HepG2 (cell line): Measurements from ENCODE around the gene TMEM150C. TPM values are rescaled to one million over a fixed set of nuclear protein-coding genes. Genes with fewer than 3 reads are reported as not detected.

Experiments used
- CEBPG ChIP-seq: IDR thresholded peaks from 2 replicates; pipeline ENCODE4 v1.6.1; 2016
- FOXM1 ChIP-seq: sonication (generic); formaldehyde crosslinking; IDR thresholded peaks from 2 replicates; pipeline ENCODE4 v1.5.0; 2020; ENCODE audit warnings: missing genetic modification reagents
- NFE2L2 ChIP-seq: fragments of 150-350 bp; IDR thresholded peaks from 2 replicates; pipeline ENCODE4 v1.6.1; 2014; ENCODE audit warnings: low read length
- RBM39 ChIP-seq: fragments of 200-400 bp; formaldehyde crosslinking; IDR thresholded peaks from one replicate; pipeline ENCODE4 v1.6.1; 2018; ENCODE audit warnings: antibody characterized with exemption, mild to moderate bottlenecking, low read depth, low read length; ENCODE audit not compliant: poor library complexity, severe bottlenecking
- RXRA ChIP-seq: sonication (generic); formaldehyde crosslinking; IDR thresholded peaks from 2 replicates; pipeline ENCODE4 v1.5.1; 2020; ENCODE audit warnings: missing genetic modification reagents
- SMAD1 ChIP-seq: sonication (generic); formaldehyde crosslinking; IDR thresholded peaks from 2 replicates; pipeline ENCODE4 v1.4.0; 2020; ENCODE audit warnings: missing genetic modification reagents, low read depth, mild to moderate bottlenecking, borderline replicate concordance
- SMC3 ChIP-seq: IDR thresholded peaks from 2 replicates; pipeline ENCODE4 v1.6.1; 2011; ENCODE audit warnings: low read length, improper control_type of control experiment
- SRY ChIP-seq: sonication (generic); formaldehyde crosslinking; IDR thresholded peaks from 2 replicates; pipeline ENCODE4 v1.8.0; 2022; ENCODE audit warnings: mild to moderate bottlenecking, missing genetic modification reagents
- TRAFD1 ChIP-seq: sonication (generic); formaldehyde crosslinking; IDR thresholded peaks from 2 replicates; pipeline ENCODE4 v1.5.1; 2020; ENCODE audit warnings: missing genetic modification reagents, mild to moderate bottlenecking, borderline replicate concordance
- XRCC5 ChIP-seq: fragments of 200-400 bp; formaldehyde crosslinking; optimal IDR thresholded peaks from 2 replicates; pipeline ENCODE3; 2017; ENCODE audit warnings: mild to moderate bottlenecking, low read length
- ZBTB7B ChIP-seq: sonication (generic); formaldehyde crosslinking; IDR thresholded peaks from 2 replicates; pipeline ENCODE4 v1.4.0; 2020; ENCODE audit warnings: missing genetic modification reagents
- ZNF143 ChIP-seq: sonication (generic); formaldehyde crosslinking; IDR thresholded peaks from 2 replicates; pipeline ENCODE4 v1.4.0; 2020; ENCODE audit warnings: missing genetic modification reagents
- ZNF331 ChIP-seq: sonication (generic); formaldehyde crosslinking; IDR thresholded peaks from 2 replicates; pipeline ENCODE4 v1.4.0; 2020; ENCODE audit warnings: missing genetic modification reagents
- ZNF335 ChIP-seq: sonication (generic); formaldehyde crosslinking; IDR thresholded peaks from 2 replicates; pipeline ENCODE4 v1.4.0; 2020; ENCODE audit warnings: missing genetic modification reagents
- ZNF414 ChIP-seq: sonication (generic); formaldehyde crosslinking; IDR thresholded peaks from 2 replicates; pipeline ENCODE4 v1.5.0; 2020; ENCODE audit warnings: missing genetic modification reagents
- ZNF501 ChIP-seq: sonication (generic); formaldehyde crosslinking; IDR thresholded peaks from 2 replicates; pipeline ENCODE4 v1.5.1; 2020; ENCODE audit warnings: mild to moderate bottlenecking, moderate library complexity, missing genetic modification reagents
- polyA plus RNA-seq, 8 experiments: library from polyadenylated mRNA; depleted of rRNA in 3 of 8; stranded (reverse) in 7 of 8; unstranded in 1 of 8; fragments of >200 nt; fragmentation: Illumina TruSeq in 4 of 8; extraction: Trizol in 4 of 8; gene quantifications; 2 replicates each; pipeline versions ENCODE4 v1.2.1 to v1.2.3, GENCODE V29; 2011 to 2016; ENCODE audit warnings: low read depth in 4 of 8, missing spikeins in 1 of 8, mixed read lengths in 1 of 8; ENCODE audit not compliant: insufficient read depth in 1 of 8
- total RNA-seq, 5 experiments: library from RNA; depleted of rRNA; stranded (reverse); fragments of >200 nt; fragmentation: Illumina TruSeq; extraction: Trizol; gene quantifications; 2 replicates each; pipeline ENCODE4 v1.2.3, GENCODE V29; 2016; ENCODE audit warnings: low read depth in 1 of 5
- TF ChIP-seq, protein P1 (sequence below): sonication (generic); formaldehyde crosslinking; IDR thresholded peaks from 2 replicates; pipeline ENCODE4 v1.4.0; 2020; ENCODE audit warnings: mild to moderate bottlenecking, missing genetic modification reagents
- TF ChIP-seq, protein P2 (sequence below): sonication (generic); formaldehyde crosslinking; IDR thresholded peaks from 2 replicates; pipeline ENCODE4 v1.9.0; 2022; ENCODE audit warnings: missing genetic modification reagents, mild to moderate bottlenecking, borderline replicate concordance
- TF ChIP-seq, protein P3 (sequence below), 2 experiments: IDR thresholded peaks; 2 replicates each; pipeline ENCODE4 v1.6.1; 2011 to 2012; ENCODE audit warnings: low read length in 2 of 2, borderline replicate concordance in 1 of 2, low read depth in 1 of 2, mild to moderate bottlenecking in 1 of 2, moderate library complexity in 1 of 2
- TF ChIP-seq, protein P4 (sequence below): sonication (generic); formaldehyde crosslinking; IDR thresholded peaks from 2 replicates; pipeline ENCODE4 v1.5.1; 2020; ENCODE audit warnings: mild to moderate bottlenecking, missing genetic modification reagents, borderline replicate concordance

Gene TMEM150C
- total and polyA plus RNA-seq, 2 of the 13 experiments (the other 11 are each of a cell fraction or from before 2014, with no cell fraction given) = 0.33 to 0.42 TPM

DNA sequence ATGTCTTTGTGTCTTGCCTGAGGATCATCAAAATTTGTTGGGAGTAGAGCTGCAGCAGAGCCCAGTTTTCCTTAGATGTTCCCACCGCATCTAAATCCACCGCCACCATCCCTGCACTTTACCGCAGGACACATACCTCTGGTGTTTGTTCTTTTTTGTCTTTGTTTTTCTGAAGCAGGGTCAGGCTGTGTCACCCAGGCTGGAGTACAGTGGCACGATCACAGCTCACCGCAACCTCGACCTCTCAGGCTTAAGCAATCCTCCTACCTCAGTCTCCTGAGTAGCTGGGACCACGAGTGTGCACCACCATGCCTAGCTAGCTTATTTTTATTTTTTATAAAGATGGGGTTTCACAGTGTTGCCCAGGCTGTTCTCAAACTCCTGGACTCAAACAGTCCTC lies 126.8 kb downstream of the TMEM150C start (continued):
- TF ChIP-seq, protein P1, sequence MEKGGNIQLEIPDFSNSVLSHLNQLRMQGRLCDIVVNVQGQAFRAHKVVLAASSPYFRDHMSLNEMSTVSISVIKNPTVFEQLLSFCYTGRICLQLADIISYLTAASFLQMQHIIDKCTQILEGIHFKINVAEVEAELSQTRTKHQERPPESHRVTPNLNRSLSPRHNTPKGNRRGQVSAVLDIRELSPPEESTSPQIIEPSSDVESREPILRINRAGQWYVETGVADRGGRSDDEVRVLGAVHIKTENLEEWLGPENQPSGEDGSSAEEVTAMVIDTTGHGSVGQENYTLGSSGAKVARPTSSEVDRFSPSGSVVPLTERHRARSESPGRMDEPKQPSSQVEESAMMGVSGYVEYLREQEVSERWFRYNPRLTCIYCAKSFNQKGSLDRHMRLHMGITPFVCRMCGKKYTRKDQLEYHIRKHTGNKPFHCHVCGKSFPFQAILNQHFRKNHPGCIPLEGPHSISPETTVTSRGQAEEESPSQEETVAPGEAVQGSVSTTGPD (CRISPR knock-in tag) = no peak
- TF ChIP-seq FOXM1 (CRISPR knock-in tag) (no peak), ZNF501 (CRISPR knock-in tag) (no peak), TRAFD1 (CRISPR knock-in tag) (no peak), ZNF143 (CRISPR knock-in tag) (no peak), ZBTB7B (no peak), SMC3 (no peak), SMAD1 (CRISPR knock-in tag) (no peak), RXRA (CRISPR knock-in tag) (peak; percentile 68; the same call in 1 of the 2 replicates), NFE2L2 (no peak), XRCC5 (no peak), ZNF335 (no peak), CEBPG (CRISPR knock-in tag) (peak; percentile 85), ZNF331 (peak; percentile 50; the same call in 1 of the 2 replicates), RBM39 (no peak), SRY (CRISPR knock-in tag) (no peak), ZNF414 (CRISPR knock-in tag) (no peak)
- TF ChIP-seq, protein P2, sequence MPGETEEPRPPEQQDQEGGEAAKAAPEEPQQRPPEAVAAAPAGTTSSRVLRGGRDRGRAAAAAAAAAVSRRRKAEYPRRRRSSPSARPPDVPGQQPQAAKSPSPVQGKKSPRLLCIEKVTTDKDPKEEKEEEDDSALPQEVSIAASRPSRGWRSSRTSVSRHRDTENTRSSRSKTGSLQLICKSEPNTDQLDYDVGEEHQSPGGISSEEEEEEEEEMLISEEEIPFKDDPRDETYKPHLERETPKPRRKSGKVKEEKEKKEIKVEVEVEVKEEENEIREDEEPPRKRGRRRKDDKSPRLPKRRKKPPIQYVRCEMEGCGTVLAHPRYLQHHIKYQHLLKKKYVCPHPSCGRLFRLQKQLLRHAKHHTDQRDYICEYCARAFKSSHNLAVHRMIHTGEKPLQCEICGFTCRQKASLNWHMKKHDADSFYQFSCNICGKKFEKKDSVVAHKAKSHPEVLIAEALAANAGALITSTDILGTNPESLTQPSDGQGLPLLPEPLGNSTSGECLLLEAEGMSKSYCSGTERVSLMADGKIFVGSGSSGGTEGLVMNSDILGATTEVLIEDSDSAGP (CRISPR knock-in tag) = no peak
- TF ChIP-seq, protein P3, sequence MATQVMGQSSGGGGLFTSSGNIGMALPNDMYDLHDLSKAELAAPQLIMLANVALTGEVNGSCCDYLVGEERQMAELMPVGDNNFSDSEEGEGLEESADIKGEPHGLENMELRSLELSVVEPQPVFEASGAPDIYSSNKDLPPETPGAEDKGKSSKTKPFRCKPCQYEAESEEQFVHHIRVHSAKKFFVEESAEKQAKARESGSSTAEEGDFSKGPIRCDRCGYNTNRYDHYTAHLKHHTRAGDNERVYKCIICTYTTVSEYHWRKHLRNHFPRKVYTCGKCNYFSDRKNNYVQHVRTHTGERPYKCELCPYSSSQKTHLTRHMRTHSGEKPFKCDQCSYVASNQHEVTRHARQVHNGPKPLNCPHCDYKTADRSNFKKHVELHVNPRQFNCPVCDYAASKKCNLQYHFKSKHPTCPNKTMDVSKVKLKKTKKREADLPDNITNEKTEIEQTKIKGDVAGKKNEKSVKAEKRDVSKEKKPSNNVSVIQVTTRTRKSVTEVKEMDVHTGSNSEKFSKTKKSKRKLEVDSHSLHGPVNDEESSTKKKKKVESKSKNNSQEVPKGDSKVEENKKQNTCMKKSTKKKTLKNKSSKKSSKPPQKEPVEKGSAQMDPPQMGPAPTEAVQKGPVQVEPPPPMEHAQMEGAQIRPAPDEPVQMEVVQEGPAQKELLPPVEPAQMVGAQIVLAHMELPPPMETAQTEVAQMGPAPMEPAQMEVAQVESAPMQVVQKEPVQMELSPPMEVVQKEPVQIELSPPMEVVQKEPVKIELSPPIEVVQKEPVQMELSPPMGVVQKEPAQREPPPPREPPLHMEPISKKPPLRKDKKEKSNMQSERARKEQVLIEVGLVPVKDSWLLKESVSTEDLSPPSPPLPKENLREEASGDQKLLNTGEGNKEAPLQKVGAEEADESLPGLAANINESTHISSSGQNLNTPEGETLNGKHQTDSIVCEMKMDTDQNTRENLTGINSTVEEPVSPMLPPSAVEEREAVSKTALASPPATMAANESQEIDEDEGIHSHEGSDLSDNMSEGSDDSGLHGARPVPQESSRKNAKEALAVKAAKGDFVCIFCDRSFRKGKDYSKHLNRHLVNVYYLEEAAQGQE (IDR thresholded peaks at IDR 0.05; ENCODE audit: borderline replicate concordance in 1 of 2, low read depth in 1 of 2, low read length in 2 of 2) = no peak; a peak in 1 of 4 replicates
- TF ChIP-seq, protein P4, sequence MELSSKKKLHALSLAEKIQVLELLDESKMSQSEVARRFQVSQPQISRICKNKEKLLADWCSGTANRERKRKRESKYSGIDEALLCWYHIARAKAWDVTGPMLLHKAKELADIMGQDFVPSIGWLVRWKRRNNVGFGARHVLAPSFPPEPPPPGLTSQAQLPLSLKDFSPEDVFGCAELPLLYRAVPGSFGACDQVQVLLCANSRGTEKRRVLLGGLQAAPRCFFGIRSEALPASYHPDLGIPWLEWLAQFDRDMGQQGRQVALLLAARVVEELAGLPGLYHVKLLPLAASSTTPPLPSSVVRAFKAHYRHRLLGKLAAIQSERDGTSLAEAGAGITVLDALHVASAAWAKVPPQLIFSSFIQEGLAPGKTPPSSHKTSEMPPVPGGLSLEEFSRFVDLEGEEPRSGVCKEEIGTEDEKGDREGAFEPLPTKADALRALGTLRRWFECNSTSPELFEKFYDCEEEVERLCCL (CRISPR knock-in tag) = no peak
